Measurements from ENCODE around the gene KCNK5. TPM values are rescaled to one million over a fixed set of nuclear protein-coding genes. Genes with fewer than 3 reads are reported as not detected.

The KCNK5 gene
- total and polyA plus RNA-seq, 2 experiments from 2014 or later: 6.6 to 11.4 TPM

- H3K27ac ChIP-seq: peak overlapping the region; percentile 1
- TF ChIP-seq EZH2phosphoT487 (IDR thresholded peaks at IDR 0.05; ENCODE audit: low read depth, severe bottlenecking, unreplicated experiment) (no peak), EZH2 (IDR thresholded peaks at IDR 0.05; ENCODE audit: borderline replicate concordance) (no peak), CTCF (IDR thresholded peaks at IDR 0.05; ENCODE audit: poor library complexity) (no peak)
- H3K4me3 ChIP-seq: no peak overlapping the region
- no peaks in the 10 kb centered on the region for H3K27me3 ChIP-seq
- no peak for DNase-seq (ENCODE audit: low spot score)
- no peak overlapping the region for H3K4me2 ChIP-seq
- no peaks in the 10 kb centered on the region for H3K9me2 ChIP-seq (replicated peaks; ENCODE audit: insufficient read depth)
- no peak overlapping the region for H2AFZ ChIP-seq
- H3K4me1 ChIP-seq (ENCODE audit: insufficient read depth): peaks cover 56% of the 10 kb centered on the region
- peaks cover 29% of the 10 kb centered on the region for H3K79me2 ChIP-seq
- H3K9me3 ChIP-seq (ENCODE audit: low read depth): no peaks in the 10 kb centered on the region
- no peaks in the 10 kb centered on the region for H3K36me3 ChIP-seq (replicated peaks; ENCODE audit: insufficient read depth, low read depth)
- 63% methylated on average over 10 of the region's 10 CpGs for WGBS (ENCODE audit: low lambda C conversion rate, missing lambda C conversion rate)
- H4K20me1 ChIP-seq (ENCODE audit: insufficient read depth, poor library complexity, severe bottlenecking): no peaks in the 10 kb centered on the region
Observed at GRCh38 chr6:39214846-39215639, 14.2 kb downstream of the KCNK5 start.

DNA sequence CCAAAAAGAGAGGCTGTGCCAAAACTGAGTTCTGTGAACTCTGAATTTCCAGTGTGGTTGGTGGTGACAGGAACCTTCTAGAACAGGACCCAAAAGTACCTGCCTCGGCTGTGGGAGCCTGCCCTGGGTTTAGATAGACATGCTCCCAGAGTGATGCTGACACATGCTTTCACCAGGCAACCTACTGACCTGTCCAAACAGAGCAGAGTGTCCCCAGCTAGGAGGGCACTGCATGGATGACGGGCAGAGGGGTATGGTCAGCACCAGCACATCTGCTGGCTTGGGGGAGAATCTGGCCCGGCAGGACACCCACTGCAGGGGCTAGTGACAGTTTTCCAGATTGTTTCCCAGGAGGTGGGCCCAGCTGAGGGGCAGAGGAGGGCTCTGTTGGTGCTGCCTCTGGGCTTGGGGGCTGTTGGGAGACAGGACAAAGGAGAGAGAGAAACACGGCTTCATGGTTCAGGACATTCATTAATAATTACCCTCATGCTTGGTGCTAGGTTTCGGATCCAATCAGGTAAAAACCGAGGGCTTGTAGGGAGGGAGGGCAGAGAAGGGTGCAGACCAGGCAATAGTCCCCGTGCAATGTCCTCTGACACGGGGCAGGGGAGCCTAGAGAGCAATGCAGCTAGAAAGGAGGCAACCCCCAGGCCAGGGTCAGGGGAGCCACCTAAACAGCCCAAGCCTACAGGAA is 15.0 kb downstream of the KCNK5 start:
- no peak for TF ChIP-seq CTCF (IDR thresholded peaks at IDR 0.05; ENCODE audit: poor library complexity)
- no peak for TF ChIP-seq EZH2phosphoT487 (IDR thresholded peaks at IDR 0.05; ENCODE audit: low read depth, severe bottlenecking, unreplicated experiment)
- TF ChIP-seq EZH2 (IDR thresholded peaks at IDR 0.05; ENCODE audit: borderline replicate concordance): no peak
- Histone ChIP-seq H3K4me1 (ENCODE audit: insufficient read depth) (peaks cover 59% of the 10 kb centered on the region), H3K36me3 (replicated peaks; ENCODE audit: insufficient read depth, low read depth) (no peaks in the 10 kb centered on the region), H3K9me3 (ENCODE audit: low read depth) (no peaks in the 10 kb centered on the region), H3K79me2 (peaks cover 25% of the 10 kb centered on the region), H3K4me2 (no peak overlapping the region), H3K27me3 (no peaks in the 10 kb centered on the region), H3K27ac (peak overlapping the region; percentile 65), H3K4me3 (no peak overlapping the region), H4K20me1 (ENCODE audit: insufficient read depth, poor library complexity, severe bottlenecking) (no peaks in the 10 kb centered on the region), H3K9me2 (replicated peaks; ENCODE audit: insufficient read depth) (no peaks in the 10 kb centered on the region), H2AFZ (no peak overlapping the region)
- DNase-seq (ENCODE audit: low spot score): no peak
- 58% methylated on average over 8 of the region's 8 CpGs for WGBS (ENCODE audit: low lambda C conversion rate, missing lambda C conversion rate)

GRCh38 chr6:39213195-39213920 is 15.9 kb downstream of the KCNK5 start:
- TF ChIP-seq CTCF (IDR thresholded peaks at IDR 0.05; ENCODE audit: poor library complexity) (no peak), EZH2phosphoT487 (IDR thresholded peaks at IDR 0.05; ENCODE audit: low read depth, severe bottlenecking, unreplicated experiment) (no peak), EZH2 (IDR thresholded peaks at IDR 0.05; ENCODE audit: borderline replicate concordance) (no peak)
- no peaks in the 10 kb centered on the region for H3K36me3 ChIP-seq (replicated peaks; ENCODE audit: insufficient read depth, low read depth)
- H3K27me3 ChIP-seq: no peaks in the 10 kb centered on the region
- peaks cover 25% of the 10 kb centered on the region for H3K79me2 ChIP-seq
- no peak overlapping the region for H3K27ac ChIP-seq
- 88% methylated on average over 8 of the region's 8 CpGs for WGBS (ENCODE audit: low lambda C conversion rate, missing lambda C conversion rate)
- H3K4me1 ChIP-seq (ENCODE audit: insufficient read depth): peaks cover 59% of the 10 kb centered on the region
- H3K4me2 ChIP-seq: no peak overlapping the region
- no peak overlapping the region for H3K4me3 ChIP-seq
- no peaks in the 10 kb centered on the region for H3K9me2 ChIP-seq (replicated peaks; ENCODE audit: insufficient read depth)
- no peaks in the 10 kb centered on the region for H4K20me1 ChIP-seq (ENCODE audit: insufficient read depth, poor library complexity, severe bottlenecking)
- DNase-seq (ENCODE audit: low spot score): no peak
- no peaks in the 10 kb centered on the region for H3K9me3 ChIP-seq (ENCODE audit: low read depth)
- H2AFZ ChIP-seq: no peak overlapping the region
